Measurements from ENCODE around the gene ATP6V1G2. TPM values are rescaled to one million over a fixed set of nuclear protein-coding genes. Genes with fewer than 3 reads are reported as not detected.

The ATP6V1G2 gene
- total RNA-seq, 1 experiment from 2014 or later = 3.1 TPM

DNA sequence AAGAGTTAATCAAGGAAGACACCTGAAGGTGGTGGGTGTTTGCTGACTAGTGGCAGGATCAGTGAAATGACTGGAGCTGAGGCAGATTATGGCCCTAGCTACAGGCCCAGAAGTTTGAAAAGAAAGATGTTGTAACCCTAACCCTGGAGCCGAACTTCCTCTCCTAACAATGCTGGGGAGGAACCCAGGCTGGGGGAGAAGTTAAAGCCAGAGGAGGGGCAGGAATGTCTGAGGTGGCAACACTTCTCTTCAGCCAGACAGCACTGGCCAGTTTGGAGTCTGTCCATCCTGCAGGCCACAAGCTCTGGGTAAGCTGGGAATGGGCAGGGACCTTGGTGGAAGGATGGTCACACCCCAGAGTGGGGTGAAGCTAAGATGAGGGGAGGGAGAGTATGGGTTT is 39.6 kb upstream of the ATP6V1G2 start, which contains the start of gene LST1:
TSS of gene LST1 (plus strand) at position 270 of the 400 bp plus-strand sequence. CDS start 1,023 bp downstream, outside the sequence.
- CTCF ChIA-PET = interaction anchor here (1.2 kb wide), 1 partner anchor 12 kb away, joined by 6 read pairs; no protein-coding TSS in a partner anchor
- TF ChIP-seq EZH2 (IDR thresholded peaks at IDR 0.05; ENCODE audit: borderline replicate concordance, low read depth, low read length, poor library complexity, severe bottlenecking) = no peak
- TF ChIP-seq, protein P1, sequence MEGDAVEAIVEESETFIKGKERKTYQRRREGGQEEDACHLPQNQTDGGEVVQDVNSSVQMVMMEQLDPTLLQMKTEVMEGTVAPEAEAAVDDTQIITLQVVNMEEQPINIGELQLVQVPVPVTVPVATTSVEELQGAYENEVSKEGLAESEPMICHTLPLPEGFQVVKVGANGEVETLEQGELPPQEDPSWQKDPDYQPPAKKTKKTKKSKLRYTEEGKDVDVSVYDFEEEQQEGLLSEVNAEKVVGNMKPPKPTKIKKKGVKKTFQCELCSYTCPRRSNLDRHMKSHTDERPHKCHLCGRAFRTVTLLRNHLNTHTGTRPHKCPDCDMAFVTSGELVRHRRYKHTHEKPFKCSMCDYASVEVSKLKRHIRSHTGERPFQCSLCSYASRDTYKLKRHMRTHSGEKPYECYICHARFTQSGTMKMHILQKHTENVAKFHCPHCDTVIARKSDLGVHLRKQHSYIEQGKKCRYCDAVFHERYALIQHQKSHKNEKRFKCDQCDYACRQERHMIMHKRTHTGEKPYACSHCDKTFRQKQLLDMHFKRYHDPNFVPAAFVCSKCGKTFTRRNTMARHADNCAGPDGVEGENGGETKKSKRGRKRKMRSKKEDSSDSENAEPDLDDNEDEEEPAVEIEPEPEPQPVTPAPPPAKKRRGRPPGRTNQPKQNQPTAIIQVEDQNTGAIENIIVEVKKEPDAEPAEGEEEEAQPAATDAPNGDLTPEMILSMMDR (conservative IDR thresholded peaks at IDR 0.05; ENCODE audit: low read depth, low read length) = no peak
- H3K9me3 ChIP-seq (ENCODE audit: low read depth, low read length, poor library complexity, severe bottlenecking) = no peaks in the 10 kb centered on the region
- H3K27me3 ChIP-seq (replicated peaks; ENCODE audit: insufficient read depth, low read depth, low read length, poor library complexity) = no peaks in the 10 kb centered on the region
- no peaks in the 10 kb centered on the region for H3K36me3 ChIP-seq (ENCODE audit: insufficient read depth, low read length, poor library complexity, severe bottlenecking)
- POLR2A ChIA-PET (ENCODE audit: low non-redundant PET) = no interaction called here
- intact Hi-C loops (cut with micrococcal nuclease; ENCODE audit: unreplicated experiment) = no loop called here
- H3K4me1 ChIP-seq (ENCODE audit: insufficient read depth, low read length, poor library complexity, severe bottlenecking) = peaks cover 4% of the 10 kb centered on the region
- no peak within 1 kb of the TSS for H3K4me3 ChIP-seq (ENCODE audit: low read depth, low read length, poor library complexity, severe bottlenecking)
- no peak within 1 kb of the TSS for H3K27ac ChIP-seq (ENCODE audit: low read depth, low read length, poor library complexity, severe bottlenecking)
- DNase-seq (ENCODE audit: low spot score) = no peak
- no TSS peak for BruUV-seq (replicated peaks)

DNA sequence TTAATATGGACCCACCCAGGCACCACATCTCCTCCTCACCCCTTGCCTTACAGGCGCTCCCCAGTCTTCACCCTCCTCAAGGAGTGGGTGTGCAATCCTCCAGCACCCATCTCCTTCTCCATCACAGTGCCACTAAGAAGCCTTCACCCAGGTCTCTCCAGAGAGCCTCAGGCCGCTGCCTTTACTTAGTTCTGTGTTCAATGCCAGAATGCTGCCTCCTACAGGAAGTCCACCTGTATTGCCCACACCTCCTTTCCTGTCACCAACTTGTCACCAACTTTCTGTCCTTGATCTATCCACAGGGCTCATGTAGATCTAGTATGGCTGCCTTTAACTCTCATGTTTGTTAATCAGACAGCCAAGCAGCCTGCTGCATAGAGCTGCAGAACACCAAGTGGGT is 39.1 kb upstream of the ATP6V1G2 start:
- H3K4me1 ChIP-seq (ENCODE audit: insufficient read depth, low read length, poor library complexity, severe bottlenecking) = peaks cover 4% of the 10 kb centered on the region
- H3K9me3 ChIP-seq (ENCODE audit: low read depth, low read length, poor library complexity, severe bottlenecking) = no peaks in the 10 kb centered on the region
- ChIA-PET CTCF (no interaction called here), POLR2A (ENCODE audit: low non-redundant PET) (no interaction called here)
- DNase-seq (ENCODE audit: low spot score) = peak; percentile 42
- no peaks in the 10 kb centered on the region for H3K36me3 ChIP-seq (ENCODE audit: insufficient read depth, low read length, poor library complexity, severe bottlenecking)
- no peak for TF ChIP-seq EZH2 (IDR thresholded peaks at IDR 0.05; ENCODE audit: borderline replicate concordance, low read depth, low read length, poor library complexity, severe bottlenecking)
- TF ChIP-seq, protein P1 (conservative IDR thresholded peaks at IDR 0.05; ENCODE audit: low read depth, low read length) = peak; percentile 53
- H3K27ac ChIP-seq (ENCODE audit: low read depth, low read length, poor library complexity, severe bottlenecking) = no peak overlapping the region
- intact Hi-C loops (cut with micrococcal nuclease; ENCODE audit: unreplicated experiment) = no loop called here
- no peaks in the 10 kb centered on the region for H3K27me3 ChIP-seq (replicated peaks; ENCODE audit: insufficient read depth, low read depth, low read length, poor library complexity)
- BruUV-seq (replicated peaks) = no TSS peak
- H3K4me3 ChIP-seq (ENCODE audit: low read depth, low read length, poor library complexity, severe bottlenecking) = no peak overlapping the region

DNA sequence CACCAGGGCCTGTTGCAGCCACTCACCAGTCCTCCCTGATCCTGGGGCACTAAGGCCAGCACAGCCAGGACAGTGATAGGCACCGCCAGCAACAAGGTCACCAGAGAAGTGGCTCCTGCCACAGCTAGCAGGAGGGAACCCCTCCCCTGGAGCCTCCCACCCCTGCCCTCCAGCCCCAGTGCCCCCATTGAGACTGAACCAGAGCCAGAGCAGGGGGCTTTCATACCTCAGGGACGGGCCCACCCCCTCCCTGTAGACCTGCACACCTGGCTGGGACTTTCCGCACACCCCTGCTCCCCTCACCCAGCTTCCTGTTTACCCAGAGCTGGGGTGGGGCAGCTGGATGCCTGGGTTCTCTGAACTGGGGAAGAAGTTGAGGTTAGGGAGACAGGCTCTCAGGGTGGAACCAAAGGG is 35.8 kb upstream of the ATP6V1G2 start, which contains the start of gene LTB:
TSS of gene LTB (minus strand) at position 195 of the 414 bp plus-strand sequence. CDS start at position 188, 7 bp downstream.
- Histone ChIP-seq H3K4me3 (ENCODE audit: low read depth, low read length, poor library complexity, severe bottlenecking) (peak within 1 kb of the TSS; percentile 78), H3K27ac (ENCODE audit: low read depth, low read length, poor library complexity, severe bottlenecking) (peak within 1 kb of the TSS; percentile 56), H3K27me3 (replicated peaks; ENCODE audit: insufficient read depth, low read depth, low read length, poor library complexity) (no peaks in the 10 kb centered on the region), H3K36me3 (ENCODE audit: insufficient read depth, low read length, poor library complexity, severe bottlenecking) (no peaks in the 10 kb centered on the region), H3K4me1 (ENCODE audit: insufficient read depth, low read length, poor library complexity, severe bottlenecking) (peaks cover 4% of the 10 kb centered on the region), H3K9me3 (ENCODE audit: low read depth, low read length, poor library complexity, severe bottlenecking) (no peaks in the 10 kb centered on the region)
- no TSS peak for BruUV-seq (replicated peaks)
- no peak for DNase-seq (ENCODE audit: low spot score)
- ChIA-PET CTCF (no interaction called here), POLR2A (ENCODE audit: low non-redundant PET) (interaction anchor here (0.6 kb wide), 1 partner anchor 63 kb away, joined by 3 read pairs; no protein-coding TSS in a partner anchor)
- intact Hi-C loops (cut with micrococcal nuclease; ENCODE audit: unreplicated experiment) = loop anchor here (2.0 kb wide), 1 partner anchor 15 kb away; no protein-coding TSS in a partner anchor
- no peak for TF ChIP-seq EZH2 (IDR thresholded peaks at IDR 0.05; ENCODE audit: borderline replicate concordance, low read depth, low read length, poor library complexity, severe bottlenecking)
- TF ChIP-seq, protein P1 (conservative IDR thresholded peaks at IDR 0.05; ENCODE audit: low read depth, low read length) = no peak

Data from A673 (cell line).